ENCODE results near the gene HECTD4.
"Not testable (repeated sequence)": the region's sequence is repeated elsewhere in the genome, so short reads cannot be mapped to it uniquely, and the experiment has no call there.

HECTD4 gene

DNA sequence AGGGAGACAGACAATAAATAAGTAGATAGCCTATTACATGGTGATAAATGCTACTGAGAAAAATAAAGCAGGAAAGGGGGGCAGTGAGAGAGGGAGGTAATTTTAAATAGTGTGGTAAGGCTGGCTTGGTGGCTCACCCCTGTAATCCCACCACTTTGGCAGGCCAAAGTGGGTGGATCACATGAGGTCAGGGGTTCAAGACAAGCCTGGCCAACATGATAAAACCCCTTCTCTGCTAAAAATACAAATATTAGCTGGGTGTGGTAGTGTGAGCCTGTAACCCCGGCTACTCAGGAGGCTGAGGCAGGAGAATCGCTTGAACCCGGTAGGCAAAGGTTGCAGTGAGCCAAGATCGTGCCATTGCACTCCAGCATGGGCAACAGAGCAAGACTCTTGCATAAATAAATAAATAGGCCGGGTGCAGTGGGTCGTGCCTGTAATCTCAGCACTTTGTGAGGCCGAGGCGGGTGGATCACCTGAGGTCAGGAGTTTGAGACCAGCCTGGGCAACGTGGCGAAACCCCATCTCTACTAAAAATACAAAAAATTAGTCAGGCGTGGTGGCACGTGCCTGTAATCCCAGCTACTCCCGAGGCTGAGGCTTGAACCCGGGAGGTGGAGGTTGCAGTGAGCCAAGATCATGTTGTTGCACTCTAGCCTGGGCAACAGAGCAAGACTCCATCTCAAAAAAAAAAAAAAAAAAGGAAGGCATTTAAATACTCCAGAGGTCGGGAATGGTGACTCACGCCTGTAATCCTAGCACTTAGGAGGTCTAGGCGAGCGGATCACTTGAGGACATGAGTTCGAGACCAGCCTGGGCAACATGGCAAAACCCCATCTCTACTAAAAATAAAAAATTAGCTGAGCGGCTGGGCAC, 271.2 kb downstream of the HECTD4 start:
- DNase-seq: not testable (repeated sequence)
